HG02678 (cell line): ENCODE data around the gene ARID5B.

Experiments used
- ATAC-seq: cut with Tn5 transposase; IDR thresholded peaks from one replicate; pipeline ENCODE4 v1.9.1; 2021; ENCODE audit warnings: mild to moderate bottlenecking, moderate library complexity; ENCODE audit not compliant: unreplicated experiment

ARID5B gene

DNA sequence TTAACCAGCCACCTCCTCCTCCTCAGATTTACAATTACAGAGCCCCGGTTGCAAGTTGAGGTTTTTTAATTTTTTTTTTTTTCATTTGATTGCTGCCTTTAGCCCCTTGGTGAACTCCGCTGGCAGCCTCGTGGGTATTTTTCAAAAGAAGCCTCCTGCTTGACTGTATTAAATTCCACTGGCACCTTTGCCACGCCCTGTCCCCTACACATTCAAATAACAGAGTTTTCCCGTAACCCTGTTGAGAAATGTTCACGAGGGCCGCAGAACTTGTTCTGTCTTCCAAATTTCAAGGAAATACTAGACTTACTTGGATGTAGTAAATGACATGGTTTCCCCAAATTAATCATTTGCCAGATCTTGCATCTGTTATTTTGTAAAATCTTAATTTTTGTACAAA lies 167.0 kb downstream of the ARID5B start:
- ATAC-seq = no peak

DNA sequence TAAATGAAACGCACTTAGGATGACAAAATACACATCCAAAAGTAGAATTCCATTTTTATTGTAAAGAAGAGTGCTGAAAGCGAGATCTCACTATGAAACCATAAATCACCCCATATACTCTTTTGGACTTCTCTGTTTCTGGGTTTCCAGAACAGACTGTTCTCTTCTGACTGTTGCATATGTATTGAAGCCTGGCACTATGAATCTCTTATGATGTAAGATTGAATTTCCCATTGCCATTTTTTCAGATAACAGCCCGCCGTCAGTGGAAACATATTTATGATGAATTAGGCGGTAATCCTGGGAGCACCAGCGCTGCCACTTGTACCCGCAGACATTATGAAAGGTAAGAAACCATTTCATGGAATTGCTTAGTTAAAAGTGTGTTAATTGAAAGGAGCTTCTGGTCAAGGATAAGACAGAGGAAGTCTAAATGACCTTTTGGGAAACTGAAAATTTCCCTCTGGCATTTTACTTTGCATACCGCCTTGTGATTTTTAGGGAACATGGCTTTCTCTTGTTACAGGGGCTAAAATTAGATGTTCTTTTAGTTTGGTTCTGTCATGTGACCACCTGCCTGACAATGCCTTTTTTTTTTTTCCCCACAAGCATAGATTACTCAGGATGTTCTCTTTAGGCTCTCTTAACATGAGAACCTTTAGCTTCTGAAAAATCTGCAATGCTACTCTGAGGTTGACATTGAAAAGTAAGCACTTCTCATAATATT lies 168.1 kb downstream of the ARID5B start:
- no peak for ATAC-seq

DNA sequence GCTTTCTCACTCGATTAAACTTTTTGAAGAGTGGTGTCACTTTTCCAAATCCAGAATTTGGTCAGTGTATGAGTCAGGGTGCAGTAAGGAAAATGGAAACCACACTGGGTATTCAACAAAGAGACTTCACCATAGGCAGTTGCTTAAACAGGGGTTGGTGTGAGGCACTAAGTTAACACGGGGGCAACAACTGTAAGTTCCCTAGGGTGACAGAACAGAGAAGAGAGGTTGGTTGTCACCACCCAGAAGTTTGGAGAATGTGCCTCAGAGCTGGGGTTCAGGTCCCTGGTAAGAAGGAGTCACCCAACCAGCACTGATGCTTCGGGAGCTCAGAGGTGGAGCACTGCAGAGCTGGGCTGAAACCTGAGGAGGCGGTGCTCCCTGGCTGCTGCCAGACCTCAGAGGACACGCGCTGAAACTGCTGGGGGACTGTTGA lies 170.4 kb downstream of the ARID5B start:
- ATAC-seq = no peak

DNA sequence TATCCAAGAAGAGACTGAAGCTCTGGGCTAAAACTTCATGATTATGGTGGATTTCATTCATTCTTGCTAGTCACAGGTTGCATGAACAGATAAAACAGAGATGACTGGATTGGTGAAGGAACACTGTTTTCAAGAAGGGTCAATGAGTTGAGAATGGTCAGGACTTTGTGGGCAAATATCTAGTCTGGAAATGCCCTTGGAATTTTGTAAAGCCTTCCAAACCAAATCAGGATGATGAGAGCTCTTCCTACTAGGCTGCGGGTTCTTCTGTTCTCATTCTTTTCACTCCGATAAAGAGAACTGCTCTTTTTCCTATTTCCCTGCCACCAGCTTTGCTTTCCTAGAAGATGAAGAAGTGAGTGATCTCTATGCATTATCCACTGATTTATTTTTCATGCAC lies 171.4 kb downstream of the ARID5B start:
- no peak for ATAC-seq

DNA sequence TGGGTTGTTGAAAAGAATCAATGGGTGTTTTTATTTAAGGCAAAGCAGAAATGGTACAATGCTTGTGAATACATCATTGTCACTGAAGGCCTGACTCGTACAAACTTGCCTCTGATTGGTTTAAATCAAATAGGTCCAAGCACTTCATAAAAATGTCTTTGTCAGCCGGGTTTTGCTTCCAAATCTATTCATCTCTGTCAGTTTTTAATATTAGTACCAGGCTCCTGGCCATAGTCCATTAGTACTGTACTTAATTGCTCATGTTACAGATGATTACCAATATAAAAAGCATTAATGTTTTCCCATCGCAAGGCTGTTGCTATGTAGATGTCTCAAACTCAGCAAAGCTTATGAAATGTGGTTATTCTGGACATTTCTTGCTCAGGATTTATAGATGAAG lies 171.9 kb downstream of the ARID5B start:
- no peak for ATAC-seq

DNA sequence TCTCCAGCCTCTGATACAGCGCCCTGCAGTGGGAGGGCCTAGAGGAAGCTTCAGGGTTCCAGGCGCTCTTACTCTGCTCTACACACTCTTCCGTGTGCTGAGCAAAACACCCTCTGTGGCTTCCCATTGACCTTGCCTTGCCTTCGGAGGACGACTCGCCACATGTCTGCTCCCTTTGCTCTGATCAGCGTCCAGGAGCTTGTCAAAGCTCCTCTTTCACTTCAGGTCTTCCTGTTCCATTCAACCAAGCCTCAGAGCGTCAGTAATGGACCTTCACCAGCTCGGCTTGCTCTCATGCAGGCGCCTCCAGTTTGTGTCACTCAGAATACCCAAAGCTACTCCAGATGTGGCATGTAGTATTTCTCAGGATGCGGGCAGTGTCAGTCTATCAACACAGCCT lies 173.9 kb downstream of the ARID5B start:
- ATAC-seq = no peak

DNA sequence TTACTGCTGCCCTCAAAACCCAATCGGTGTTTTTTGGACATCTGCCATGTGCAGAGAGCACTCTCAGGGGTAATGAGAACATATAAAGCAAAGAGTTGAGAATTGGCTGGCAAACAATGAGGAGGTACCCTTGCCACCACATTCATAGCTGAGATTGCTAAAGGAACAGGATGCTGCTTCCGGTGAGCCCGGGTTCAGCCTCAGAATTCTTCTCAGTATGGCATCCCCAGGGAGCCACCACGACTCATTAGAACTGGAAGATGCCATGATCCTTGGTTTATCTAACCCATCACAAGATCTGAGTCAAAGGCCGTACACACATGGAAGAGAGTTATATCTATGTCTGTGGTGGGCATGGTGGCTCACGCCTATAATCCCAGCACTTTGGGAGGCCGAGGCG lies 174.4 kb downstream of the ARID5B start:
- ATAC-seq = no peak

DNA sequence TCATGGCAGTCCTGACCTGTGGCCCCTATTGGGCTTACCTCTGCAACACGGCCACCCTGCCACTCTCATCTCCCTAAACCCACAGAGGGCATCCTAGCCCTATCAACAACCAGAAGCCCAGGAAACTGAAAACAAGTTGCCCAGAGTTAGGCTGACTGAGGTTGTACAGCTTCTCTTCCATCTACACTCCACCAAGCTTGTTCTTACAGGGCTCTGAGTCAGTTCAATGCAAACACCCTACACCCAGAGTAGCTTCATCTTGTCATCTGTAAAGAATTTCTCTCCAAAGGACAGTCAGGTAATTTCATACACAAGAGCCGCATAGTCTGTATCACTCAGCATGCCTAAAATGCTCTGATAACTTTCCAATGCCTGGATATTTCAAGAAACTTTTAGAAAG lies 175.4 kb downstream of the ARID5B start:
- no peak for ATAC-seq

DNA sequence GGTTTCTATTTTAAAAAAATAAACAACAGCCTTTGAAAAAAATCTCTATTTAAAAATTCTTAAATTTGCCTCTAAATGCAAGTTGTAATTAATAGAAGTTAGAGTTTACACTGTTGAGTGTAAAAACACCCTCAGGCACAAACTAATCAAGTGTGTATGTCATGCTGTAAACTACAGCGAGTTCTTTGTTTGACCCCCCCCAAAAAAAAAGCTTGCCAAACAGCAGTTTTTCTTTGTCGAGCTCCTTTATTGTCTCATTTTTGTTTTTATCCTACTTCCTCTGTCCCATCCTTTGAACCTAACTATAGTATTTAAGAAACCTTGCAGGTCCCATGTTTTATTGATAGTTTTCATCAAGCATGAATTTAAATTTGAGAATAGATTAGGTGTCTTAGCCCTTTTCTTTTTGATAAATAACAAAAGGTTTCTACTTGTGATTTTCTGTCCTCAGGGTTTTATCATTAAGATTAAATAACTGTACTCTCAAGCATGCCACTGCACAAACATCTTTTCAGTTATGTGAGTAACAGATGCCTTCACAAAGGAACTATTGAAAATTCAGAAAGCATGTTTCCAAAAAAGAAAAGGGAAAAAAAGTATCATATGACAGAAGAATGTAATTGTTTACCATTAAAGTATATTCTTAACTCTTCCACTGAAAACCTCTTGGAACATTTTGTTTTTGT lies 176.0 kb downstream of the ARID5B start:
- ATAC-seq = no peak

DNA sequence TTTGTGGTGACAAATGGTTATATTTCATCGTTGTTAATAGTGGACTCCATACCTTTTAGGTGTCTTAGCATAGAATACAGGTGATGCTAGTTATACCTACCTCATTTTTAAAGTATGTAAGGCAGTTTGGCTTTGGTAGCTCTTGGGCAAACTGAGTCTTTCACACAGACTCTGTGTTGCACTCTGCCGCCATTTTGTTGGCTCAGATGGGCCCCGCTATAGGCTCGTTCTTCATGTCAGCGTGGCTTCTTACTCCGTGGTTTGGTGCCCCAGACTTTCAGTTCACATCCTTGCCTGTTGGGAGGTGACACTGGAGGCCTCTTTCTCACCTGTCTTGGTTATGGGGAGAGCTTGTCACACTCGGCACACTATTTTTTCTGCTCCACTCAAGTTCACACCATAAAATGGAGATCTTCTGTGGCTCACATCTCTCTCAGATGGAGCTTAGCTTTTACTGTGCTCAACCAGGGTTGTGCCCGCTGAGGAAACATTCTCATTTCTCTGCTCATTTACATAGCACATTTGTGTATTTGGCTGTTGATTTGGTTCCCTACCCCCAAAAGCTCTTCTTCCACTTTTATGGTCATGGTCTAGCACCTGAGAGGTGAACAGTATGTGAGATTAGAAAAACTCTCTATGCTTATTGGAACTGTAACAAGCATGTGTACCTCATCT lies 178.5 kb downstream of the ARID5B start:
- ATAC-seq = peak; percentile 64

DNA sequence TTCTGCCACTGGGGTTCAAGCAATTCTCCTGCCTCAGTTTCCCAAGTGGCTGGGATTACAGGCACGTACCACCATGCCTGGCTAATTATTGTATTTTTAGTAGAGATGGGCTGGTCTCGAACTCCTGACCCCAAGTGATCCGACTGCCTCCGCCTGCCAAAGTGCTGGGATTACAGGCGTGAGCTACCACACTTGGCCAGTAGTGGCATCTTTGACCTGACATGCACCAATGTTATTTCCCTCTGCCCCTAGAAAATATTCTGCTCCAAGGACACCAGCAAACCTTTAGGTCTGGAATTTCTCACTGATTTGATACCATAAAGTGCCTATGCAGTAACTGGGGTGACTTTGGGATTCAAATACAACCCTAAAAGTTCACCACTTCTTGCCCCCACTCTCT lies 179.4 kb downstream of the ARID5B start:
- ATAC-seq = no peak

DNA sequence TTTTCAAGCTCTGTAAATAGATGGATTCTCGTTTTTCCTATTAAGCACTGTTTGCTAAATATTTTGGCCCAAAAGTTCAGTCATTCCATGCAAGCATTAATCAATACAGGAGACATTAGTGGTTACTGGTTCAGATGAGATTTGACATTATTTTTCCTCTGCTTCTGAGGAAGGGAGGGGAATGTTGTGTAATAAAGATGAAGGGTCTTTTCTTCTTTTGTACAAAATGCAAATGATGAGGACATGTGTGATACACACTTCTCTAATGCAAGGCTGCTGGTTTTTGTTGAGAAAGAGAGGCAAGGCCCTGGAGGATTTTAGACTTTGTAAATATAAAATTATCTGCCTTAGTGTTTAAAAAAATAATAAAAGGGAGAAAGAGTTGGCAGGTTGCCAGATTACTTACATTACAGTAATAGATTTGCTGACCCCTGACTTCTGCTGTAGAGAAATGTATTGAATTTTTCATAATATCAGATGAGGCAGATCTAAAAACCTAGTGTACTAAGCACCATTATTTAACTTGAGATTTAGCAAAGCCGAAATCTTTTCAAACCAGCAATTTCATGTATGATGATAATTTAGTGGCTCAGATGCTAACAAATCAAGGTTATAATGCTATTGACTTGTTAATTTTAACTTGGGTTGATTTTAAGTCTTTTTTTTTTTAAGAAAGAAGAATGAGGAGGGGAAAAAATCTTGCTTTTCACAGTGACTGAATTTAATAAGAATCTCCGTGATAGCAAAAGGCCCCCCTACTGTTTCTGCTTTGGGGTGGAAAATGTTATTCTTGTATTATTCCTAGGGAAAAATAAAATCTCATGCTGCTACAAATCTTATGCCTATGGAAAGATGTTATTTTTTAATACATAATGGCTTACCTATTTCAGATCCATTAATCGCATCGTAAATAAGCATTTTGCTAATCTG lies 180.1 kb downstream of the ARID5B start:
- ATAC-seq = no peak

DNA sequence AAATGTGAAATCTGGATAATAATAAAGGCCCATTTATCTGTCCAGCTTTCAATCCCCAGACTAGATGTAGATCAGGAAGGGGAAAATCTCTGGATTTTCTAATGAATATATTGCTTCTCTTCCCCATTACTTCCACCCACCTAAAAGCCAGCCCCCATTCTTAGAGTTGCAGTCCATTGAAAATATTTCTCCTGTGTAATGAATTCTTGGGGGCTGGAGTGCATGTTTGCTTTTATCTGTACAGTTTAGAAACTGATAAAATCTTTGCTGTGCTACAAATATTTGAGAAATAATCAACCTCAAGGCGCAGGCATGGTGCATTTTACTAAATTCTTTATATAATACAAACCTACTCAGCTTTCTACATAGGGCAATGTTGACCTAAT lies 180.8 kb downstream of the ARID5B start:
- ATAC-seq = no peak

DNA sequence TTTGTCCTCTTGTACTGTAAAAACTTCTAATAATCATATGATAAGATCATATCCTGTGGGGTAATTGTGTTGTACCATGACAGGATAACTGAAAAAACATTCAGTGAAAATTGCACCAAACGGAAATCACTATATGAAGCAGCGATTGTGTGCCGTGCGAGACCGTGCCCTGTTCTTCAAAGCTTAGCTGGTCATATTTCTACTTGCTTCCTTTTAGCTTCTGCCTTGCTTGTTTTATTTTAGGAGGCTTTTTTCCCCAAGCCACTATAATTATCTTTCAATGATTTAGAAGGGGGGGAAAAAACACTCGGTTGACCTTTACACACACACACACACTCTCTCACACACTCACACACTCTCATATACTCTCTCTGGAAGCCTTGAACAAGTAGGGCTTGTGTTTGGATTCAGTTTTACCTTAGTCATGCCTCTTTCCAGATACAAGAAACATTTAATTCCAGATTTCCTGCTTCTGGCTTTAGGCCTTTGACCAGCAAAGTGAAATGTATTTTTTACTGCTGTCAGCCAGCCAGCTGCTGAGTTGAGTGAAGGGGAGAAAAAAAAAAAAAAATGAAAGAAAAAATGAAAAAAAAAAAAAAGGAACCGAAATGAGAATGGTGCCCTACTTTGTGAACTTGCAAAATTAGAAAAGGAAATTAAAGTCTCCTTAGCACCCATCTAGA lies 181.4 kb downstream of the ARID5B start:
- peak; percentile 45 for ATAC-seq

DNA sequence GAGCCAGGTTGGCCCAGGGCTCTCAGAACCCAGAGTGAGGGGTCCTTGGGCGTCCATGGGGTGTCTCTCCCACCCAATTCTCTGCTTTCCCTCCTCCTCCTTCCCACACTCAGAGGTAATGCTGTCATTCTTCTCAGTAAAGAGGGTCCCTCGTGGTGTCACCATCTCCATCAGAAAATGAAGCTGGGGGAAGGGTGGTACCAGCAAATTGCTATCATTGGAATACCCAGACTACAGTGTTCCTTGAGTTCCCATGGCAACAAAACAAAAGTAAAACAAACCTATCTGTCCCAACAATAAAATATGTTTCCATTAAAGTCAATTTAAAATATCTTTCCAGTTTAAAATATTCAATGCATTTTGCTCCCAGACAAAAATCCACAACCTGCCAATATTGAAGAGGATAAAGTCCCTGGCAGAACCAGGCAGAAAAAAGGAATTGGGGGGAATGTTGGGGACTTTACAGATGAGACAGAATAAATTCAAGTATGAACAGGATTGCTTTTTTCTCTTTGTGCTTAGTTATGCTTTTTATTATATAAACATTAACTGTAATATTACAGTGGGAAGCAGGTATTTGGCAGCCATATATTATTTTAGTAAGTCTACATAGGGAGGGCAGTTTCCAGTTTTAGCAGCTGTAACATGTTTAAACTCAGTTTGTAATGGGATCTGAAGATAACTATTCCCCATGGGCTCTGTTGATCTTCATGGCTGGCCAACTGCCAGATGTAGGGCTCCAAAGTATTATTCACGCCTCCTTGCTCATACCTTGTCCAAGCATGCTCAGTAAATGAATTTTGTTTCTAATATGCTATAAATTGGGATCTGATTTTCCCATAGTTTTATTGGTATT lies 182.1 kb downstream of the ARID5B start:
- ATAC-seq = no peak

DNA sequence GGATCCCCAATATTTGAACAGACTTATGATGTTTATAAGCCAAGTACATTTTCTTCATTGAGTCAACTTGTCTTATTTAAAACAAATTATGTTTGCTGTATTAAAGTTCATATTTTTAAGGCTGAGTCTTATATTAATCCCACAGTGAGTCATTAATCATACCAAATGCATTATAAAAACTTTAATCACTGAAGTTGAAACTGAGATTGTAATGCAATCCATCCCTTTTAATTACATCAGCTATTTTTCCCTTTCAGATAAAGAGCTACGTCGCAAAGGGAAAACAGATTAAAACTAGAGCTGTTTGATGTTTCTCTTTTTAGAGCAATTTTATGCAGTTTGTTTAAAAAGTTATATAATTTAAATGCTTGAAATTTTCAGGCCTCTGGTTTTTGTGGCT lies 183.0 kb downstream of the ARID5B start:
- no peak for ATAC-seq

DNA sequence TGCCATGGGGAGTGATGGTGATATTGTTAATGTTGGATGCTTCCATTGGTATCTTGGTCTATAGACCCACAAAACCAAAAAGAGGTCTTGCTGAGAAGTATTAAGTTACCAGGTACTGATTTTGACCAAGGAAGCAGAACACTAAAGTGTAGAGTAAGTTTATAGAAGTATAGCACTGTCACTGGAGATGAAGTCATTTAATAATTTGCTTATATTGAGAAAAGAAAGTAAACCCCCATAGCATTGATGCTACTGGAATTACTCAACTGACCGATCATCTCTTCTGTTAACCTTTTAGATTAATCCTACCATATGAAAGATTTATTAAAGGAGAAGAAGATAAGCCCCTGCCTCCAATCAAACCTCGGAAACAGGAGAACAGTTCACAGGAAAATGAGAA lies 183.9 kb downstream of the ARID5B start:
- no peak for ATAC-seq

DNA sequence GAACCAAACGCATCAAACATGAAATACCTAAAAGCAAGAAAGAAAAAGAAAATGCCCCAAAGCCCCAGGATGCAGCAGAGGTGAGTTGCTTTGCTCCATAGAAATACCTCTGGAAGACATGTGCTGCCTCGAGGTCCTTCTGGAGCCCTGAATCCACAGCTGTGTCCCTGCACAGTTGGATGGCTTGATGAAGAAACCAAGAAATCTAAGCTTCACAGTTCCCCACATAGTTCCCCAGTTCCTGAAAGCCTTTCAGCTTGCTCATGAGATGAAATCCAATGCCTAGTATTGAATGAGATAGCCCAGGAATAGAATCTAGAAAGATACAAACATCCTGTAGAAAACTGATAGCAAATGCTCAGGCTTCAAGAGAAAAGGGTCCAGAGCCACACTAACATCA lies 184.3 kb downstream of the ARID5B start:
- ATAC-seq = no peak

DNA sequence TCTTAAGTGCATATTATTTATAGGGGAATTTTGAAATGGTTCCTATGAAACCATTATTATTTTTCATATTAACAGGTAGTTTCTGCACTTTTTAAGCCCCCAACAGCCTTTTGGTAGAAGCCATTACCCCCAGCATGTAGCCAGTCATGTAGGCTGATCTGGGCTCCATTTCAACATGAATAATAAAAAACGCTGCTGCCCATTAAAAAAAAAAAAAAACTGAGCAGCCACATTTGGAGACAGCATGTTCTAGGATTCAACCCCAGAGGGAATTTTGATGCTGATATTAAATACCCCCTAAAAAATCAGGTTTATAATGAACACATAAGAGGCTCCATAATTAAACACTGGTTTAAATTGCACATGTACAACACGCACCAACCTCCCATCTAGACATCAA lies 185.8 kb downstream of the ARID5B start:
- no peak for ATAC-seq

DNA sequence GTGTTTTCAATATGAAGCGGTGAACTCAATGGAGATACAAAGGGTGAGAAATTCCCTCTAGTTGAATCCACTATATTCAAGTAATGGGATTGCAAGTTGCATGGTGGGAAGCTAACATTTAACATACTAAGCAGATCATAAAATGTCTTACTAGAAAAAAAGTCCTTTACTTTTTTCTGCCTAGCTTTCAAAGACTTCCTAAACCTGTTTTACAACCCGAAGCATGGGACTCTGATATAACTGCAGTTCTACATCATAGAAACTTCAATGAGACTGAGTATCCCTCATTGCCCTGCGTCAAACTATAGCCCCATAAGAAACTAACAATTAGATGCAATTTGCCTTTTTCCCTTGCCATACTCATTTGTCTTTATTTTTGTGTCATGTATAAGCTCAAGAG lies 187.3 kb downstream of the ARID5B start:
- no peak for ATAC-seq
